Activated CD4-positive, alpha-beta T cell treated with anti-CD3 and anti-CD28 coated beads, Interleukin-10, Interleukin-2, amounts not matched to agents 100 ng/mL and 50 ng/mL, durations not matched to agents 16 hours and 8 hours (primary cell): ENCODE measurements around the gene FIBCD1.

Experiments
- DNase-seq: peaks from one replicate; pipeline ENCODE4 v3.0.0-alpha.2; 2020

The FIBCD1 gene

DNA sequence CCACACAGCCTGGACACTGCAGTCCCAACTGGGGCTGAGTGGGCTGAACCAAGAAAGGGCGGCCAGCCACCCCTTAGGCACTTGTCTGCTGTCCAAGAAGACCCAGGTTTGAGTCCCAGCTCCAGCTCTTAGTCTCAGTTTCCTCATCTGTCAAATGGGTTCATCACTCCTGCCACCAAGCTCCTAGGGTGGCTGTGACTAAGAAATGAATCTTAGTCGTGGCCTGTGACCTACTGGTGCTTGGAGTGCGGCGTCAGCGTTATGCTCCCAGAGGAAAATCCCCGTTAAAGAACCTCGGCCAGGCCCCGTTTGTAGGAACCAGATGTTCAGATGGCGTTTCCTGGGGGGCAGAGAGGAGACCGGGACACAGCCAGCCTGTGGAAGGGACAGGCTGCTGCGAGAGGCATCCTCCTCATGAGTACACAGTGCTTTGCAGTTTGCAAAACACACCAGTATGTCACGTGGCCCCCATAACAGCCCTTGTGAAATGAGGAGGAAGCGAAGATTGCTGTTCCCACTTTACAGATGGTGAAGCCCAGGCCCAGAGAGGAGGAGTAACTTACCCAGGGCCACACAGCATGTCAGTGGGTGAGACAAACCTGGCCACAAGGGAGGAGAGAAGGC is 3.3 kb downstream of the FIBCD1 start:
- no peak for DNase-seq

- DNase-seq: no peak
Measured at GRCh38 chr9:130934702-130935647, 4.1 kb downstream of the FIBCD1 start.

DNA sequence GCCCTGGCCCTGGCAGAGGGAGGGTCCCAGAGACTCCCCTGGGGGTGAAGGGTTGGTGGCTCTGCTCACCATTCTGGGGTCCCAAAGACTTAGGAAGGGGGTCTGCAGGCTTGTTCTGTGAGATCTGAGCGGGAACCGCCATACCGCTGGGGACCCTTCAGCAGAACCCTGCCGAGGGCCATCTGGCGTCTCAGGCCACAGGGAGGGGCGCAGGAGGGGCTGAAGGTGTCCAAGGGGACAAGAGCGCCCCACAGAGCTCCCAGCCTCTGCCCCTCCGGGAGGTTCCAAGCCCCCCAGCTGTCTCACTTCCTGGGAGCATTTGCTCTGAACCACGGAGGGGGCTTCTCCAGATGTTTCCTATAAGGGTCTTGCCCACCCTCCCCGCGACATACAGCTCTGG is 4.8 kb downstream of the FIBCD1 start:
- DNase-seq: no peak

- DNase-seq: no peak
Measured at GRCh38 chr9:130933114-130934046, 5.7 kb downstream of the FIBCD1 start.

GRCh38 chr9:130932255-130933079 is 6.6 kb downstream of the FIBCD1 start:
- DNase-seq: no peak

- no peak for DNase-seq
Measured at GRCh38 chr9:130931508-130932254, 7.4 kb downstream of the FIBCD1 start.

DNA sequence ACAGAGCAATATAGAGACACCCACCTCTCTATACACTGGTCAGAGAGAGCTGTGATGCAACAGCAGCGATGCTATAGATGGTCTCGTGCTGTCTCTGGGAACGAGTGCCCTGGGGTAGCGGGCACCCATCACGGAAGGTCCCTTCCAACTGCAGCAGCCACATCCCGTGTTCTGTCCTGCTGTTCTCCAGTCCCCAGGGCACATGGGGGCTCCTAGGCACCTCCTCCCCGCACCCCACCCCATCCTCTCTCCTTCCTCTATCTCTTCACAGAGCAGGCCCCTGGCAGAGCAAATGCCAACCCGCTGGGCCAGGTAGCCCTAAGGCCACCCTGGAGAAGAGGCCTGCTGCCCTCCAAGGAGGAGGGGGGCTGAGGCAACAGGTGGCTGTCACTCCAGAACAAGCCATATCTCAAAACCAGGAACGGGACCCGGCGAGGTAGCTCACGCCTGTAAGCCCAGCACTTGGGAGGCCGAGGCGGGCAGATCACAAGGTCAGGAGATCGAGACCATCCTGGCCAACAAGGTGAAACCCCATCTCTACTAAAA is 8.2 kb downstream of the FIBCD1 start:
- DNase-seq: no peak

GRCh38 chr9:130930132-130930803 is 8.8 kb downstream of the FIBCD1 start:
- no peak for DNase-seq

DNA sequence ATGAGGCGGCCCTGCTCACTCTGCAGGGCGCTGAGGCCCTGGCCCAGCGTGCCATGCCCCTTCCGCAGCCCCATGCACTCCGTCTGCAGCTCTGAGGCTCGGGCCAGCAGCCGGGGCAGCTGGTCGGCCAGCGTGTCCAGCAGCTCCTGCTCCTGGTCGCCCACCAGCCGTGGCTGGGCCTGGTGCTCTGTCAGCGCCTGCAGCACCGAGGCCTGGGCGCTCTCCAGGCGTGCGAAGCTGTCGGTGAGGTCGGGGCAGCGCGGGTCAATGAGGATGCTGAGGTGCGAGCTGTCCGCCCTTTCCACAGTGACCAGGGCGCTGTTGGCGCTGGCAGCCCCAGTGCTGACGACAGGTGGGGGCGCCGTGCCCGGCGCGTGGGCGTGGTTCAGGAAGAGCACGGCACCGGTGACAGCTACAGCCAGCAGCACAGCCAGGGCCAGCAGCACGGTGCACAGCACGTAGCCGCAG is 9.4 kb downstream of the FIBCD1 start:
- DNase-seq: no peak

DNA sequence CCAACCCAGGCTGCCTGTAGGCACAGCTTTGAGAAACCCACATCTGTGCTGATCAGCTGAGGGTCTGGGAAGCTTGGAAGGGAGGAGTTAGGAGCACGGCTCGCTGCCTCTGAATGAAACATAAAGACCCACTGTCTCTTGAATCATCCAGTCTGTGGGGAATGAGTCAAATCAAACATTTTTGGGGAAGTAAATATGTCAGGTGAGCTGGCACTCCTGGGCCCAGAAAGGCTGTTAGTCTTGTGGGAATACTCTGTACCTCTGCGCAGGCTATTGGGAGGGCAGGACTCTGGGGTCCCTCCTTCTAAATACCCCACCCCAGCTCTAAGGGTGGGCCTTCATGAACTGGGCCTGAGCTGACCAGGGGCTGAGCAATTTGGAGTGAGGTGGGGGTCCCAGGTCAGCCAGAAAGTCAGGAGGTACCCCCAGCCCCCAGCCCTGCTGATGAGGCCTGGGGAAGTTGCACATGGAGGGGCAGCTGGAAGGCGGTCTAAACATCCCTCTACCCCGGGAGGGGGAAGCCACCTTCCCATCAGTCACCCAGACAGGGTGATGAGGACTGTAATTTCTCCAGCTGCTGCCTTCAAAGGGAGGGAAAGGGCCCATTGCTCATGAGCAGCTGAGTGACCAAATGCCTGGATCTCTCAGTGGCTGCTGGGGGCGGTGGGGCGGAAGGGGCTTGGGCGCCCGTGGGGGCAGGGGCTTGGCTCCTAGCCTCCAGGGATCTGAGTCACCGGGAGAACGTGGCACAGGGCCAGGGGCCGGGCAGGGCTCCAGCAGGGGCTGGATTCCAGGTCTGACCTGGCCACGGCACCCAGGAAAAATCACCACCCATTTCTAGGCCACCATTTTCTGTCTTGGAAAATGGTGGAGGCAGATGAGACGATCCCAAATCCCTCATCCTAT is 10.8 kb downstream of the FIBCD1 start:
- no peak for DNase-seq

DNA sequence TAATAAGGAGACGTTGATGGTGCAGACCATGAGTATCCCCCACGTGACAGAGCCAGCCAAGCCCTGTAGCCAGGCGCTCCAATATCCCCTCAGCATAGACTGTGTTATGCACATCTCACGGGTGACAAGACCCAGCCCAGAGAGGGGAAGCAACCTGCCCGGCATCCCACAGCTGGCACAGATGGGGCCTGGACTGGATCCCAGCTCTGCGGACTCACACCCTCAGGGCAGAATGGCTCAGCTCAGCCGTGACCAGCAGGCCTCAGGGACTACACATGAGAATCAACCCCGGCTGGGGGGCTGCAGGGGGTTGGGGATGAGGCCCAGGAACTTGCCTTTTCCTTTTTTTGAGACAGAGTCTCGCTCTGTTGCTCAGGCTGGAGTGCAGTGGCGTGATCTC is 11.7 kb downstream of the FIBCD1 start:
- no peak for DNase-seq

- DNase-seq: no peak
Measured at GRCh38 chr9:130925050-130925678, 13.9 kb downstream of the FIBCD1 start.

DNA sequence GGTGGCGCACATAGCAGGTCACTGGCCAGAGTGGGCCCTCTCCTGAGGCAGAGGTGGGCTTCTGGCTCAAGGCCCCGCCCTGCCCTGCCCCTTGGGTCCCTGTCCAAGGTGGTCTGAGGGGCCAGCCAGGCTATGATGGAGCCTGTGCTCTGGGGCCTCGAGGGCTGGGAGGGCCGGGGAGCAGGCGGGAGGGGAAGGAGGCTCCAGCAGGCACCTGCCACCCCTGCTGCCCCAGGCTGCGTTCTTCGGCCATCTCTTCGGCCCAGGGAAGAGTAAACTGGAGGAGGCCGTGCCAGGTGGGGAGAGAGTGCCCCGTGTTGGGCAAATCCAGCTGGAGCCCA is 14.6 kb downstream of the FIBCD1 start:
- no peak for DNase-seq

DNA sequence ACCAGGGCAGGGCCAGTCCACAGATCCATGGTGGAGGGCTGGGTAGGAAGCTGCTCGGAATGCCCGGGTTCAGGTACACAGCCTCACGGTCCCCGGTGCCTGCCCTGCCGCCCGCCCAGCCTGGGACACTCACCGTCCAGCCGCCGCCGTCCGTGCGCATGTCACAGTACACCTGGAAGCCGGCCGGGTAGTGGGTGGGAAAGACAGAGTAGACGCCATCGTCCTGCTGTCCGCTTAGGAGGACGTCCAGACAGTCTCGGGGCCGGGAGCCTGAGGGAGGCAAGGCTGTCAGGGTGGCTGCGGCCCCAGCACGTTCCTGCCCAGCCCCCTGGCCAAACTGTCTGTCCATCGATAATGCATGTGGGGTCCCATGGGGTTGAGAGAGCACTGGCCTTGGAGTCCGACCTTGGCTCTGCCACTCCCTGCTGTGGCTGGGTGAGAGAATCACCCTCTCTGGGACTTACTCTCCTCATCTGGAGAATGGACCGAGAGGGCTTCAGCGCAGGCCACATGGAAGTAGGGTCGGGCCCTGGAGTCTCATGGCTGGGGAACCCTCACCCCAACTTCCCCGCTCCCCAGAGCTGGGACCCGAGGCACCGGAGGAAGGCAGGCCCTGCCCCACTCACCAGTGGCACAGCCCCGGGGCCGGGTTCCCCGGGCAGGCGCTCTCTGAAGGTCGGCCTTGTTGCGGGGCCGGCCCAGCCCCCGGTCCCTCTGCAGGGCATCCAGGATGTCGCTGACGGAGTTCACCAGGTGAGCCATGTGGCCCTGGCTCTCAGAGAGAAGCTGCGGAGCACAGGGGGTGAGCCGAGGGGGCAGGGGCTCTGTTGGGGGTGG is 15.2 kb downstream of the FIBCD1 start:
- no peak for DNase-seq

- DNase-seq: no peak
Measured at GRCh38 chr9:130922893-130923610, 16.0 kb downstream of the FIBCD1 start.

- no peak for DNase-seq
Measured at GRCh38 chr9:130921989-130922892, 16.8 kb downstream of the FIBCD1 start.
